DMS53 (cell line): ENCODE data around the gene LGALSL.

Experiments
- DNase-seq: peaks from one replicate; lab custom pipeline; 2025; lab: John Stamatoyannopoulos, UW

LGALSL gene

GRCh38 chr2:64498438-64498837, 44.5 kb downstream of the LGALSL start:
- no peak for DNase-seq

- DNase-seq: no peak
Measured at GRCh38 chr2:64500549-64500948, 46.6 kb downstream of the LGALSL start.

DNA sequence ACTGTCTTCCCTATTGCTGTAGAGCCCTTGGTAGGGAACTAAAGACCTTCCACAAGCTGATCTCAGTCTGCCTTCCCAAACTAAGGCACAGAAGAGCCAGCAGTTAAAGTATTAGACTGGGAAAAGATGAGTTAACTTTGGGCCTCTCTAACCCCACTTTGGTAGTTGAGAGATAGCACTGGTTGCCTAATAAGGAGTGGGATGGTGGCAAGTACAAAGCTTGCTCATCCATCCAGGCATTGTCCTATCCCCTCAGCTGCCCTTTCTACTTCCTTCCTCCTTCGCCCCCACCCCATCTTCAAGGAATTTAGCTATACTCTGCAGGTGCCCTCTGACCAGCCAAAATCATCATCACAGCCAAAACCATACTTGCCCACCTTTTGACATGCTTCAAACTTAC, 48.0 kb downstream of the LGALSL start:
- no peak for DNase-seq

GRCh38 chr2:64502860-64503259, 48.9 kb downstream of the LGALSL start:
- DNase-seq: no peak

DNA sequence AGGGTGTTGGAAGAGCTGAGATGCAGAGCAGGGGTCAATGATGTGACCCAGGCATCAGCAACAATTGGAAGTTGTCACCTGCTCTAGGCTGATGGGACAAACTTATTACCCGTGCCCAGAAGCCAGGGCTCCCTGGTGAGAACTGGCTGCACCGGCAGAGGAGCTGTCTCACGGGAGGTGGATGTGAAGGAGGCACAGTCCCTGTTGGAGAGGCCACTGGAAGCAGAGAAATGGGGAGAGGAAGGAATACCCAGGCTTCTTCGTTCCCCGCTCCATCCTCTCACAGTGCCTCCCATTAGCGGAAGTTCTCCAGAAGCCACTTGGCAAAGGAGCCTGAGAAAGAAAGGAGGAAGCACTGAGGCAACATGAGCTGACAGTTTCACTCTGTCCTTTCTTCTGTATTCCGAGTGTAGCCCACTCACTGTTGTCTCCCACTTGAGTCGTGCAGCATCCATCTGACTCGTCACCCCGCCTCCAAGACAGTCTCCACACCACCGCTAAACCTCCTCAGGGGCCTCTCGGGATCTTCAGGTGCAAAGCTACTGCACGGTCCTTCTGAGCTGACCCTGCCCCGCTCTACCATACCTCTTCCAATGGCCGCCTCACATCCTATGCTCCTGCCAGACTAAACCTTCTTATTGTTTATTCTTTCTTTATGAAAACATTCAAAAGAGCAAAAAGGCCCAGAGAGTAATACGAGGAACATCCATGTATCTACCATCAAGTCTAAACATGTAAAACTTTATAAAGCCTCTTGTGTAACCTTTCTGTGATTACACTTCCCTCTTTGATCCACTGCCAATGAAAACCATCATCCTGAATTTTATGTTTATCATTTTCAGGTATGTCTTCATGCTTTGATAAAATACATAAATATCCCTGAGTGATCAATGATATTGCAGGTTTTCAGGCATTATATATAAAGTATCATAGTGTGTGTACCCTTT, 51.1 kb downstream of the LGALSL start:
- no peak for DNase-seq

DNA sequence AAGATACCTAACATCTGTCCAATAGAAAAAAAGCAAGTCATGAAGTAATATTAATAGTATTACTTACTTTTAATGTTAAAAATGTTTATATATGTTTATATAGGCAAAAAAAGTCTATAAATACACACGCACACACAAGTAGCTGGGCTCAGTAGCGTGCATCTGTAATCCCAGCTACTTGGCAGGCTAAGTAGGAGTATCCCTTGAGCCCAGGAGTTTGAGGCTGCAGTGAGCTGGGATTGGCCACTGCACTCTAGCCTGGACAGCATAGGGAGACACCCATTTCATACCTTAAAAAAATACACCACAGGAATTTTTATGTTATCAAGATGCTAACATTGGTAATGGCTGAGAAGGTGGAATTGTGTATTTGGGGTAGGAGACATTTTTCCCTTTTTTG, 52.7 kb downstream of the LGALSL start:
- no peak for DNase-seq
